SU-DHL-6 (cell line): ENCODE data around the gene TP73.
A peak's percentile ranks its signal among the peaks of the same experiment; 100 is the strongest.

Experiments
- H2AFZ ChIP-seq: fragments of 200-600 bp; sonication (generic); 2 replicates; pipeline ENCODE4 v1.6.1; 2014; ENCODE audit warnings: low read depth, mild to moderate bottlenecking, moderate library complexity, mixed read lengths, antibody characterized with exemption, low read length; ENCODE audit not compliant: severe bottlenecking
- H3F3A ChIP-seq: fragments of 200-600 bp; shearing (Covaris generic); 2 replicates; pipeline ENCODE4 v1.6.0; 2016; ENCODE audit warnings: antibody characterized with exemption, mild to moderate bottlenecking; ENCODE audit not compliant: insufficient read depth
- H3K27ac ChIP-seq: fragments of 200-600 bp; sonication (generic); 2 replicates; pipeline ENCODE4 v1.5.1; 2016; ENCODE audit warnings: low read depth, mild to moderate bottlenecking, low read length, moderate library complexity, mixed read lengths
- H3K27me3 ChIP-seq: fragments of 200-600 bp; sonication (generic), shearing (Covaris generic); 2 replicates; pipeline ENCODE4 v1.6.0; 2014; ENCODE audit warnings: mild to moderate bottlenecking, low read length
- H3K36me3 ChIP-seq: fragments of 200-600 bp; sonication (generic); 2 replicates; pipeline ENCODE4 v1.6.1; 2014; ENCODE audit warnings: mild to moderate bottlenecking, low read length, mixed read lengths
- H3K4me2 ChIP-seq: fragments of 300-600, 200-600 bp; shearing (Covaris generic), sonication (generic); 2 replicates; pipeline ENCODE4 v1.6.0; 2014; ENCODE audit warnings: low read length, low read depth, mild to moderate bottlenecking; ENCODE audit not compliant: poor library complexity, severe bottlenecking
- H3K4me3 ChIP-seq: fragments of 200-600 bp; sonication (generic); 2 replicates; pipeline ENCODE4 v1.5.1; 2014; ENCODE audit warnings: antibody characterized with exemption, low read length, mild to moderate bottlenecking, mixed read lengths; ENCODE audit not compliant: insufficient read depth, poor library complexity, severe bottlenecking
- H3K79me2 ChIP-seq: fragments of 200-600 bp; sonication (generic); 2 replicates; pipeline ENCODE4 v1.6.1; 2014; ENCODE audit warnings: mild to moderate bottlenecking, low read length, moderate library complexity; ENCODE audit not compliant: insufficient read depth
- H3K9ac ChIP-seq: fragments of 200-600 bp; sonication (generic); 2 replicates; pipeline ENCODE4 v1.7.0; 2014; ENCODE audit warnings: mild to moderate bottlenecking, low read length
- H3K9me2 ChIP-seq: fragments of 200-600 bp; sonication (generic); replicated peaks from 2 replicates; pipeline ENCODE4 v1.6.1; 2014; ENCODE audit warnings: low read length; ENCODE audit not compliant: insufficient read depth
- H3K9me3 ChIP-seq: fragments of 200-600 bp; sonication (generic); 2 replicates; pipeline ENCODE4 v1.6.1; 2014; ENCODE audit warnings: low read length, mixed read lengths; ENCODE audit not compliant: insufficient read depth
- H4K20me1 ChIP-seq: fragments of 200-600 bp; sonication (generic); 2 replicates; pipeline ENCODE4 v1.6.1; 2014; ENCODE audit warnings: low read depth, mild to moderate bottlenecking, antibody characterized with exemption, low read length, moderate library complexity, mixed read lengths
- CTCF ChIP-seq: fragments of 200-600 bp; sonication (generic); IDR thresholded peaks from one replicate; pipeline ENCODE4 v1.5.1; 2017; ENCODE audit warnings: antibody characterized with exemption, mild to moderate bottlenecking, low read length, moderate library complexity; ENCODE audit not compliant: insufficient read depth, poor library complexity, severe bottlenecking
- EZH2phosphoT487 ChIP-seq: fragments of 200-600 bp; sonication (generic), shearing (Covaris generic); conservative IDR thresholded peaks from 2 replicates; pipeline ENCODE4 v1.6.1; 2018; ENCODE audit warnings: mild to moderate bottlenecking, antibody characterized with exemption, low read length, moderate library complexity, mixed read lengths

Gene TP73

GRCh38 chr1:3624200-3625136 lies 27.8 kb upstream of the TP73 start, which contains the start of gene TPRG1L:
TSS of gene TPRG1L (plus strand) at chr1:3625015. CDS start at chr1:3625073, 58 bp downstream.
- no peaks in the 10 kb centered on the region for H3K27me3 ChIP-seq
- no peaks in the 10 kb centered on the region for H3K9me3 ChIP-seq
- no peaks in the 10 kb centered on the region for H3F3A ChIP-seq
- H4K20me1 ChIP-seq: no peaks in the 10 kb centered on the region
- no peaks in the 10 kb centered on the region for H3K36me3 ChIP-seq
- H3K9ac ChIP-seq: peak within 1 kb of the TSS; percentile 55
- H3K4me3 ChIP-seq: peak within 1 kb of the TSS; percentile 60
- H3K79me2 ChIP-seq: no peaks in the 10 kb centered on the region
- no peak for TF ChIP-seq CTCF
- TF ChIP-seq EZH2phosphoT487: no peak
- no peaks in the 10 kb centered on the region for H3K9me2 ChIP-seq
- peak within 1 kb of the TSS; percentile 93 for H2AFZ ChIP-seq
- peak within 1 kb of the TSS; percentile 55 for H3K4me2 ChIP-seq
- no peak within 1 kb of the TSS for H3K27ac ChIP-seq

- H3K4me2 ChIP-seq: peak overlapping the region; percentile 44
- peak overlapping the region; percentile 41 for H3K9ac ChIP-seq
- no peaks in the 10 kb centered on the region for H3K79me2 ChIP-seq
- H3K9me2 ChIP-seq: no peaks in the 10 kb centered on the region
- peak overlapping the region; percentile 42 for H3K4me3 ChIP-seq
- H2AFZ ChIP-seq: no peak overlapping the region
- no peaks in the 10 kb centered on the region for H3K9me3 ChIP-seq
- H3K27ac ChIP-seq: no peak overlapping the region
- no peaks in the 10 kb centered on the region for H3F3A ChIP-seq
- H4K20me1 ChIP-seq: no peaks in the 10 kb centered on the region
- H3K36me3 ChIP-seq: no peaks in the 10 kb centered on the region
- no peak for TF ChIP-seq CTCF
- TF ChIP-seq EZH2phosphoT487: no peak
- no peaks in the 10 kb centered on the region for H3K27me3 ChIP-seq
These were observed 27.0 kb upstream of the TP73 start for GRCh38 chr1:3625151-3625907.

- Histone ChIP-seq H2AFZ (no peak overlapping the region), H3F3A (no peaks in the 10 kb centered on the region), H3K9me2 (no peaks in the 10 kb centered on the region), H3K9me3 (no peaks in the 10 kb centered on the region), H4K20me1 (no peaks in the 10 kb centered on the region), H3K79me2 (no peaks in the 10 kb centered on the region), H3K4me2 (peak overlapping the region; percentile 44), H3K9ac (no peak overlapping the region), H3K4me3 (no peak overlapping the region), H3K36me3 (no peaks in the 10 kb centered on the region), H3K27me3 (no peaks in the 10 kb centered on the region), H3K27ac (no peak overlapping the region)
- TF ChIP-seq CTCF (no peak), EZH2phosphoT487 (no peak)
These were observed 26.3 kb upstream of the TP73 start for GRCh38 chr1:3626025-3626424.
